T-helper 2 cell (primary cell): ENCODE results near the gene GRIA2.
A peak's percentile ranks its signal among the peaks of the same experiment; 100 is the strongest.

ENCODE experiments used
- DNase-seq, 5 experiments: peaks; one replicate each; pipeline versions ENCODE4 v3.0.0 to v3.0.0-alpha.2; 2012 to 2022

GRIA2 gene

GRCh38 chr4:157265281-157265680, 44.8 kb downstream of the GRIA2 start:
- no peak for DNase-seq

- no peak for DNase-seq
These were observed 49.6 kb downstream of the GRIA2 start for GRCh38 chr4:157270108-157270507.

- no peak for DNase-seq
These were observed 50.0 kb downstream of the GRIA2 start for GRCh38 chr4:157270552-157270951.

- DNase-seq: no peak
These were observed 50.8 kb downstream of the GRIA2 start for GRCh38 chr4:157271166-157271869.

GRCh38 chr4:157280673-157281072, 60.1 kb downstream of the GRIA2 start:
- DNase-seq: no peak

GRCh38 chr4:157282019-157282418, 61.5 kb downstream of the GRIA2 start:
- no peak for DNase-seq

GRCh38 chr4:157287445-157287844, 66.9 kb downstream of the GRIA2 start:
- DNase-seq: peak in 1 of 5 experiments; percentile 1

- no peak for DNase-seq
These were observed 70.1 kb downstream of the GRIA2 start for GRCh38 chr4:157290622-157291021.

- DNase-seq: no peak
These were observed 70.5 kb downstream of the GRIA2 start for GRCh38 chr4:157291071-157291470.

GRCh38 chr4:157293673-157294072, 73.1 kb downstream of the GRIA2 start:
- DNase-seq: no peak

- no peak for DNase-seq
These were observed 74.0 kb downstream of the GRIA2 start for GRCh38 chr4:157294575-157294974.

GRCh38 chr4:157300701-157301100, 80.2 kb downstream of the GRIA2 start:
- DNase-seq: no peak

- no peak for DNase-seq
These were observed 83.0 kb downstream of the GRIA2 start for GRCh38 chr4:157303471-157303960.

- no peak for DNase-seq
These were observed 84.2 kb downstream of the GRIA2 start for GRCh38 chr4:157304769-157305168.

GRCh38 chr4:157312702-157313101, 92.2 kb downstream of the GRIA2 start:
- no peak for DNase-seq

- DNase-seq: no peak
These were observed 94.4 kb downstream of the GRIA2 start for GRCh38 chr4:157314906-157315305.

GRCh38 chr4:157315968-157316367, 95.4 kb downstream of the GRIA2 start:
- DNase-seq: no peak

GRCh38 chr4:157320092-157320491, 99.6 kb downstream of the GRIA2 start:
- DNase-seq: no peak

GRCh38 chr4:157327666-157328065, 107.1 kb downstream of the GRIA2 start:
- no peak for DNase-seq

GRCh38 chr4:157357887-157358286, 137.4 kb downstream of the GRIA2 start:
- no peak for DNase-seq

GRCh38 chr4:157358439-157358838, 137.9 kb downstream of the GRIA2 start:
- no peak for DNase-seq

- no peak for DNase-seq
These were observed 138.3 kb downstream of the GRIA2 start for GRCh38 chr4:157358851-157359250.

GRCh38 chr4:157363360-157363759, 142.8 kb downstream of the GRIA2 start:
- DNase-seq: no peak

GRCh38 chr4:157372154-157372553, 151.6 kb downstream of the GRIA2 start:
- DNase-seq: no peak

GRCh38 chr4:157372567-157372966, 152.0 kb downstream of the GRIA2 start:
- no peak for DNase-seq
